GM23248 (cell line): ENCODE measurements around the gene NF1. TPM values are rescaled to one million over a fixed set of nuclear protein-coding genes. Genes with fewer than 3 reads are reported as not detected.
A peak's percentile ranks its signal among the peaks of the same experiment; 100 is the strongest.

ENCODE experiments used
- DNase-seq: peaks from one replicate; pipeline ENCODE4 v3.0.0-alpha.2; 2015
- H2AFZ ChIP-seq: fragments of 200-600 bp; sonication (generic); 2 replicates; pipeline ENCODE4 v1.6.1; 2016; ENCODE audit warnings: antibody characterized with exemption
- H3F3A ChIP-seq: fragments of 200-600 bp; sonication (generic); 2 replicates; pipeline ENCODE4 v1.6.1; 2016; ENCODE audit warnings: mild to moderate bottlenecking, antibody characterized with exemption, mixed run types; ENCODE audit not compliant: insufficient read depth
- H3K27ac ChIP-seq: fragments of 200-600 bp; sonication (generic); 2 replicates; pipeline ENCODE4 v1.5.1; 2016; ENCODE audit warnings: mild to moderate bottlenecking
- H3K27me3 ChIP-seq: fragments of 200-600 bp; sonication (generic); replicated peaks from 2 replicates; pipeline ENCODE4 v1.6.1; 2016; ENCODE audit warnings: mild to moderate bottlenecking; ENCODE audit not compliant: insufficient read depth
- H3K36me3 ChIP-seq: fragments of 200-600 bp; sonication (generic); 2 replicates; pipeline ENCODE4 v1.6.1; 2016; ENCODE audit warnings: low read depth, mild to moderate bottlenecking
- H3K4me1 ChIP-seq: fragments of 200-600 bp; sonication (generic); 2 replicates; pipeline ENCODE4 v1.6.1; 2016; ENCODE audit warnings: mild to moderate bottlenecking; ENCODE audit not compliant: insufficient read depth
- H3K4me2 ChIP-seq: fragments of 200-600 bp; sonication (generic); one replicate; pipeline ENCODE4 v1.6.1; 2016; ENCODE audit warnings: mild to moderate bottlenecking; ENCODE audit not compliant: unreplicated experiment
- H3K4me3 ChIP-seq: fragments of 200-600 bp; sonication (generic); 2 replicates; pipeline ENCODE4 v1.5.1; 2016; ENCODE audit warnings: mild to moderate bottlenecking
- H3K79me2 ChIP-seq: fragments of 200-600 bp; sonication (generic); 2 replicates; pipeline ENCODE4 v1.6.1; 2016; ENCODE audit warnings: mild to moderate bottlenecking; ENCODE audit not compliant: insufficient read depth
- H3K9ac ChIP-seq: fragments of 200-600 bp; sonication (generic); 2 replicates; pipeline ENCODE4 v1.6.1; 2016; ENCODE audit warnings: mild to moderate bottlenecking
- H3K9me2 ChIP-seq: fragments of 200-600 bp; sonication (generic); 2 replicates; pipeline ENCODE4 v1.6.1; 2016; ENCODE audit warnings: mixed run types, mild to moderate bottlenecking, moderate library complexity; ENCODE audit not compliant: insufficient read depth
- H3K9me3 ChIP-seq: fragments of 200-600 bp; sonication (generic); one replicate; pipeline ENCODE4 v1.6.1; 2017; ENCODE audit warnings: low read depth
- H4K20me1 ChIP-seq: fragments of 200-600 bp; sonication (generic); 2 replicates; pipeline ENCODE4 v1.6.0; 2016; ENCODE audit not compliant: insufficient read depth
- EZH2 ChIP-seq: fragments of 200-600 bp; sonication (generic); IDR thresholded peaks from 2 replicates; pipeline ENCODE4 v1.6.1; 2018; ENCODE audit warnings: antibody characterized with exemption, mild to moderate bottlenecking; ENCODE audit not compliant: insufficient read depth, poor library complexity, severe bottlenecking
- EZH2phosphoT487 ChIP-seq: fragments of 200-600 bp; sonication (generic); IDR thresholded peaks from 2 replicates; pipeline ENCODE4 v1.6.1; 2018; ENCODE audit warnings: antibody characterized with exemption, moderate library complexity, mild to moderate bottlenecking, low read depth; ENCODE audit not compliant: insufficient read depth
- WGBS, 2 experiments: methylation state at CpG; one replicate each; pipeline ENCODE4 v1.1.6; 2015 to 2017; ENCODE audit warnings: low lambda C conversion rate in 2 of 2, low coverage in 1 of 2; ENCODE audit errors: missing lambda C conversion rate in 2 of 2; 5-methylcytosine and 5-hydroxymethylcytosine counted together
- in situ Hi-C: fragments of 300-500 bp; cut with MboI; formaldehyde crosslinking; loops from 2 replicates; pipeline ENCODE4 v1.15.0; 2020
- polyA plus RNA-seq: library from polyadenylated mRNA; unstranded; fragments of >200 nt; fragmentation: Nextera tagmentation; extraction: Ambion mirVana; gene quantifications from 2 replicates; pipeline ENCODE4 v1.2.1, GENCODE V29; 2016
- total RNA-seq: library from RNA; depleted of rRNA; stranded (reverse); fragments of >200 nt; shearing (Covaris generic); gene quantifications from 2 replicates; pipeline ENCODE4 v1.2.3, GENCODE V29; 2014

The NF1 gene
- total and polyA plus RNA-seq, 2 experiments from 2014 or later = 6.1 to 24.4 TPM

- DNase-seq = no peak
- H3F3A ChIP-seq = peaks cover 20% of the 10 kb centered on the region
- H3K9me2 ChIP-seq = no peaks in the 10 kb centered on the region
- no peaks in the 10 kb centered on the region for H3K27me3 ChIP-seq
- no peak overlapping the region for H3K4me2 ChIP-seq
- no peaks in the 10 kb centered on the region for H3K79me2 ChIP-seq
- H3K36me3 ChIP-seq = peaks cover 12% of the 10 kb centered on the region
- no peak overlapping the region for H2AFZ ChIP-seq
- no peaks in the 10 kb centered on the region for H3K9me3 ChIP-seq
- no peak overlapping the region for H3K9ac ChIP-seq
- no peak overlapping the region for H3K4me3 ChIP-seq
- H4K20me1 ChIP-seq = no peaks in the 10 kb centered on the region
- in situ Hi-C loops = loop anchor here (25.0 kb wide), 1 partner anchor 357 kb away; no protein-coding TSS in a partner anchor
- no peak overlapping the region for H3K27ac ChIP-seq
- TF ChIP-seq EZH2phosphoT487 = no peak
- no peak for TF ChIP-seq EZH2
- H3K4me1 ChIP-seq = peaks cover 12% of the 10 kb centered on the region
These were observed 274.5 kb downstream of the NF1 start for GRCh38 chr17:31369266-31369665.

GRCh38 chr17:31371511-31372097 lies 276.8 kb downstream of the NF1 start:
- no peak overlapping the region for H3K27ac ChIP-seq
- H3K36me3 ChIP-seq = peaks cover 20% of the 10 kb centered on the region
- no peak overlapping the region for H3K9ac ChIP-seq
- H3K9me2 ChIP-seq = no peaks in the 10 kb centered on the region
- H3K4me3 ChIP-seq = no peak overlapping the region
- WGBS, 2 experiments = 5 to 10% methylated on average over 4 of the region's 4 CpGs
- DNase-seq = peak; percentile 54
- H4K20me1 ChIP-seq = no peaks in the 10 kb centered on the region
- peaks cover 20% of the 10 kb centered on the region for H3F3A ChIP-seq
- no peaks in the 10 kb centered on the region for H3K27me3 ChIP-seq
- in situ Hi-C loops = loop anchor here (25.0 kb wide), 1 partner anchor 359 kb away; no protein-coding TSS in a partner anchor
- TF ChIP-seq EZH2 (no peak), EZH2phosphoT487 (no peak)
- H2AFZ ChIP-seq = no peak overlapping the region
- peak overlapping the region; percentile 8 for H3K4me2 ChIP-seq
- no peaks in the 10 kb centered on the region for H3K9me3 ChIP-seq
- no peaks in the 10 kb centered on the region for H3K79me2 ChIP-seq
- H3K4me1 ChIP-seq = peaks cover 12% of the 10 kb centered on the region

GRCh38 chr17:31373150-31374093 lies 278.6 kb downstream of the NF1 start:
- no peak overlapping the region for H3K4me2 ChIP-seq
- peaks cover 12% of the 10 kb centered on the region for H3K4me1 ChIP-seq
- 94 to 96% methylated on average over 10 of the region's 10 CpGs for WGBS, 2 experiments
- no peaks in the 10 kb centered on the region for H3K9me2 ChIP-seq
- peak; percentile 75 for DNase-seq
- peaks cover 17% of the 10 kb centered on the region; the same call in 1 of the 2 replicates for H3K36me3 ChIP-seq
- H3K27ac ChIP-seq = no peak overlapping the region
- no peak overlapping the region for H3K9ac ChIP-seq
- no peaks in the 10 kb centered on the region for H3K9me3 ChIP-seq
- H3F3A ChIP-seq = peaks cover 20% of the 10 kb centered on the region
- in situ Hi-C loops = loop anchor here (25.0 kb wide), 1 partner anchor 361 kb away; no protein-coding TSS in a partner anchor
- H3K27me3 ChIP-seq = no peaks in the 10 kb centered on the region
- no peak overlapping the region for H3K4me3 ChIP-seq
- no peaks in the 10 kb centered on the region for H4K20me1 ChIP-seq
- no peaks in the 10 kb centered on the region for H3K79me2 ChIP-seq
- H2AFZ ChIP-seq = no peak overlapping the region
- TF ChIP-seq EZH2 = no peak
- no peak for TF ChIP-seq EZH2phosphoT487

- H4K20me1 ChIP-seq = no peaks in the 10 kb centered on the region
- DNase-seq = no peak
- no peaks in the 10 kb centered on the region for H3K27me3 ChIP-seq
- H3K4me2 ChIP-seq = no peak overlapping the region
- no peak overlapping the region for H2AFZ ChIP-seq
- H3K9me2 ChIP-seq = no peaks in the 10 kb centered on the region
- no peak overlapping the region for H3K27ac ChIP-seq
- H3F3A ChIP-seq = peaks cover 20% of the 10 kb centered on the region
- H3K79me2 ChIP-seq = no peaks in the 10 kb centered on the region
- 94 to 96% methylated on average over 6 of the region's 6 CpGs for WGBS, 2 experiments
- no peak overlapping the region for H3K9ac ChIP-seq
- peaks cover 12% of the 10 kb centered on the region for H3K4me1 ChIP-seq
- no peak for TF ChIP-seq EZH2phosphoT487
- TF ChIP-seq EZH2 = no peak
- in situ Hi-C loops = loop anchor here (25.0 kb wide), 1 partner anchor 362 kb away; no protein-coding TSS in a partner anchor
- H3K9me3 ChIP-seq = no peaks in the 10 kb centered on the region
- no peak overlapping the region for H3K4me3 ChIP-seq
- peaks cover 17% of the 10 kb centered on the region; the same call in 1 of the 2 replicates for H3K36me3 ChIP-seq
These were observed 279.3 kb downstream of the NF1 start for GRCh38 chr17:31374094-31374447.
